Bronchial epithelial cell (primary cell): ENCODE results near the gene PAPPA2. TPM values are rescaled to one million over a fixed set of nuclear protein-coding genes. Genes with fewer than 3 reads are reported as not detected.

Experiments used
- DNase-seq: peaks from one replicate; pipeline ENCODE4 v3.0.0-alpha.2; 2010; ENCODE audit warnings: low read depth
- FAIRE-seq: peaks from 2 replicates; lab custom pipeline; 2011; peaks lifted over from hg19 to GRCh38; lab: Jason Lieb, UNC
- H3K27me3 ChIP-seq: 2 replicates; pipeline ENCODE4 v1.5.1; 2011; ENCODE audit warnings: low read length; ENCODE audit not compliant: control insufficient read depth, insufficient read depth
- H3K36me3 ChIP-seq: 2 replicates; pipeline ENCODE4 v1.5.1; 2011; ENCODE audit warnings: low read length; ENCODE audit not compliant: control insufficient read depth, insufficient read depth
- H3K4me3 ChIP-seq: 2 replicates; pipeline ENCODE4 v1.5.1; 2011; ENCODE audit warnings: mild to moderate bottlenecking, low read depth, low read length, control low read depth
- total RNA-seq: library from RNA; depleted of rRNA; stranded (reverse); fragments of >200 nt; gene quantifications from 2 replicates; pipeline ENCODE4 v1.2.1, GENCODE V29; 2014
- TF ChIP-seq, protein P1 (sequence below): IDR thresholded peaks from 2 replicates; pipeline ENCODE4 v1.5.1; 2011; ENCODE audit warnings: mild to moderate bottlenecking, moderate library complexity, low read length, control low read depth, inconsistent platforms; ENCODE audit not compliant: insufficient read depth, severe bottlenecking

PAPPA2 gene
- total RNA-seq, 1 donor from 2014 or later = 8.7 TPM

DNA sequence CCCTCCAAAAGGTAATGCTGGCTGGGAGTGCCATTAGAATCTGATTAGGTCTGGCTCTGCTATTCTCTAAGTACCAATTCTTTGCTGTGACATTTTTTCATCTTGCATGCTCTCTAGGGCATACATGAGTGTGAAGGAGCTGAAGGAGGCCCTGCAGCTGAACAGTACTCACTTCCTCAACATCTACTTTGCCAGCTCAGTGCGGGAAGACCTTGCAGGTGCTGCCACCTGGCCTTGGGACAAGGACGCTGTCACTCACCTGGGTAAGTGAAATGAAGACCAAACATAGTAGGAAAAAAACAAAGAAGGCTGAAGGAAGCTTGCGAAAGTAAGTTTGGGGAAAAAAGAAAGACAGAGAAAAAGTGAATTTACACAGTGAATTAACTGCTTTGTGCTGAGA, 207.9 kb downstream of the PAPPA2 start:
- DNase-seq (no peak), FAIRE-seq (no peak)
- no peaks in the 10 kb centered on the region for H3K27me3 ChIP-seq
- TF ChIP-seq, protein P1, sequence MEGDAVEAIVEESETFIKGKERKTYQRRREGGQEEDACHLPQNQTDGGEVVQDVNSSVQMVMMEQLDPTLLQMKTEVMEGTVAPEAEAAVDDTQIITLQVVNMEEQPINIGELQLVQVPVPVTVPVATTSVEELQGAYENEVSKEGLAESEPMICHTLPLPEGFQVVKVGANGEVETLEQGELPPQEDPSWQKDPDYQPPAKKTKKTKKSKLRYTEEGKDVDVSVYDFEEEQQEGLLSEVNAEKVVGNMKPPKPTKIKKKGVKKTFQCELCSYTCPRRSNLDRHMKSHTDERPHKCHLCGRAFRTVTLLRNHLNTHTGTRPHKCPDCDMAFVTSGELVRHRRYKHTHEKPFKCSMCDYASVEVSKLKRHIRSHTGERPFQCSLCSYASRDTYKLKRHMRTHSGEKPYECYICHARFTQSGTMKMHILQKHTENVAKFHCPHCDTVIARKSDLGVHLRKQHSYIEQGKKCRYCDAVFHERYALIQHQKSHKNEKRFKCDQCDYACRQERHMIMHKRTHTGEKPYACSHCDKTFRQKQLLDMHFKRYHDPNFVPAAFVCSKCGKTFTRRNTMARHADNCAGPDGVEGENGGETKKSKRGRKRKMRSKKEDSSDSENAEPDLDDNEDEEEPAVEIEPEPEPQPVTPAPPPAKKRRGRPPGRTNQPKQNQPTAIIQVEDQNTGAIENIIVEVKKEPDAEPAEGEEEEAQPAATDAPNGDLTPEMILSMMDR = no peak
- H3K4me3 ChIP-seq = no peak overlapping the region
- H3K36me3 ChIP-seq = no peaks in the 10 kb centered on the region

DNA sequence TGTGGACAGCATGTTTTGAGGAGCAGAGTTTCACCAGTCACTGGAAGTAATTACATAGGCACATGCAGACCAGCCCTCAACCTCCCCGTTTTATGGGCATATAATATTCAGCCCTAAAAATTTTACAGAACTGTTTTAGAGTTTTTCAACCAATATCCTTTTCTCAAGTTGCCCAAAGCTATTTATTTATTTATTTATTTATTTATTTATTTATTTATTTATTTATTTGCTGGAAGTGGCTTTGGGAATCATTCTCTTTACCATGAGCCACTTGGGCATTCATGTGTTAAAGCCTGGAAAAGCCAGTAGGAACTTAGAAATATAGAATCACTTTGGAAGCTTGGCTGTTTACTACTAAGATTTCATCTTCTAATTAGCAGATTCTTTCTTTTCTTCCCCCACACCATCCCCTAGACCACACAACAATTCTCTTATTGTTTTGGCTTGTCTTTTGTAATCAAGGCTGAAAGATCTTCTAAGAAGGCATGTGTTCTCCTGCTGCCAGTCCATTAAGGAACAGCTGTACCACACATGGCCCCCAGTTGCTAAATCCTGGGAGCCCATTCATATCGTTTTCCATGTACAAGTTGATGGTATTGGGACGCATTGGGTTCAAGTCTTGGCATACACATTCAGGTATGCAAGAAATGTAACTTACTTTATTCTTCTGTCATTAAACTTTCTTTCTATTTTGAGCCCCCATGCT, 220.0 kb downstream of the PAPPA2 start:
- FAIRE-seq (no peak), DNase-seq (no peak)
- H3K27me3 ChIP-seq = no peaks in the 10 kb centered on the region
- H3K36me3 ChIP-seq = no peaks in the 10 kb centered on the region
- TF ChIP-seq, protein P1 = no peak
- no peak overlapping the region for H3K4me3 ChIP-seq

DNA sequence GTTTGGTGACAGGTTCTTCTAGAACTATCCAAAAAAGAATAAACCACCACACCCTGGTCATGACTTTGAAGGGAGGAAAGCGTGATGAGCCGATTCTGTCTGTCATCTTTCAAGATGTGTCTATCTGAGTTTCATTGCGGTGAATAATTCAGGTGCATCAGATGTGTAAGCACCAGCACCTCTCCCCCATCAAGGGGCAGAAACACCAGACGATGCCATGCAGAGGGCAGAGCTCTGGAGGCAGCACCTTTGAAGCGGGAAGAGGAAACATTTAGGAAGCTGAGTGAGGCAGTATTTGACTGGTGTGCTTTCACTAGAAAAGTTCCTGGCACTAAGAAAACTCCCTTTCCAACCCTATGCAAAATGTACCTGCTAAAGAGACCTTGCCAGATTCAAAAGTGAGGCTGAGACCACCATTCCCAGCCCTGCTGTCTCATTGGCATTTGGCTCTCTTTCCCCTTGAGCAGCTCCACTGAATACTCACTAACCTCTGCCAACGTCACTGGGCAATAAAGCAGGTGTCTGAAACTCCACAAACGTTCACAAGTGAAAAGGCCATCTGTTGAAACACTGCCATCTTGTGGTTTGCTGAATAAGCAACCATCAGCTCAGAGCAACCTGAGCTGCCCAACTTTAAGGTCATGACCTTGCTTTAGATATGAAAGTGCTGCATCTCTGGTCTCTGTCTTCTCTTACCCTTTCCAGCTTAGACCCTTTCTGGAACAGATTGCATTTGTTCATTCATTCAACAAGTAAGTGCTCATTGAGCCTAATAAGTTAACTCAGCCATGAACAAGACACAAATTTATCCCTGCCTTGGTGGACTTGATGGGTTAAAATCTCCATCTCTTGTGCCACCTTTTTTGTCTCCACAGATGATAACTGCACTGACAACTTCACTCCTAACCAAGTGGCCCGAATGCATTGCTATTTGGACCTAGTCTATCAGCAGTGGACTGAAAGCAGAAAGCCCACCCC, 228.6 kb downstream of the PAPPA2 start:
- no peaks in the 10 kb centered on the region for H3K36me3 ChIP-seq
- TF ChIP-seq, protein P1 = peak; percentile 81
- peak; percentile 72 for FAIRE-seq
- no peaks in the 10 kb centered on the region for H3K27me3 ChIP-seq
- peak; percentile 54 for DNase-seq
- H3K4me3 ChIP-seq = no peak overlapping the region

DNA sequence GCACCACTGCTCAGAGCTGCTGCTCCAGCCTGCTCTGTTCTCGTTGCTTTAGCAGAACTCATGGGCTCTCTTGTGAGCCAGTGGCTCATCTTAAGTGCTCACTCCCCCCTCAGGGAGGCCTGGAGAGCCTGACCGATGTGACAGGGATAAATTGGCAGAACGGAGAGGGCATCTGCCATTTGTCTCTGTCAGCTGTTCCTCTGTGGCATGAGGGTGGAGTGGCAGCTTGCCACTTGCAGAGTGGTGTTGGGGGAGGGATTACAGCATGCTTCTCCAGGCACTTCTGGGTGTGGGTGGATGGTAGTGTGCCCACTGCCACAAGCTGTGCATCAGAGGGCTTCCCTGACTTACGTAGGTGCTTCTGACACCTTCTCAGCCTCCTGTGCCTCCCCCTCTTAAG, 229.5 kb downstream of the PAPPA2 start:
- H3K36me3 ChIP-seq = no peaks in the 10 kb centered on the region
- DNase-seq = no peak
- no peak for FAIRE-seq
- H3K27me3 ChIP-seq = no peaks in the 10 kb centered on the region
- TF ChIP-seq, protein P1 = no peak
- H3K4me3 ChIP-seq = no peak overlapping the region

DNA sequence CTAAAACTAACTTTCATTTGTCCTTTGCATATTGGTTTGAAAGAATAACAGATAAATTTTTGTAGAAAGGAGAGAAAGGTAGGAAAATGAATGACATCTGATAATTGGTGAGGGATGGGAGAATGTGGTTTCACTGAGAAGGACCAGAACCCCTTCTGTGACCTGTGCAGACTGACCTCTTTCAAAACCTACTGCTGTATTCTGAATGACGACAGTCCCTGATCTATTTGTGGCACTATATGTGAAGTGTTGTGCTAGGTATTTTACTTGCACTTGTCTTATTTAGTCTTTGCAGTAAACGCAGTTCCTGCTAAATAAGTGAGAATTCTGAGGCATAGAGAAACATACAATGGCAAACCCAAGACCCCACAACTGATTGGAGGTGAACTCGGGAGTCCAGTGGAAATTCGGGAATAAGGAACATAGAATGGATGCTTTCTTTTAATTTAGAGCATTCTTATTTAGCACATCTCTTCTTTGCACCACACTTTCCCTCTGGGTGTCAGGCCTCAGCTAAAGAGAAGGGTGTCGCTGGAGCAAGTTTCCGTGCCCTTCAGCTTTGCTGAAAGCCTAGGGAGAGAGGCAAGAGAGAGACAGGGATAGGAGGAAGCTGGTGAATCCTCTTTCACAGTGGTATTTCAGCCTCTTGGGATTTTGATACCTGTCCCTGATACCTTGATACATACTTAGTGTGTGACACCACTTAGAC, 230.2 kb downstream of the PAPPA2 start:
- no peak for FAIRE-seq

More for the DNA sequence above, 230.2 kb downstream of the PAPPA2 start:
- H3K27me3 ChIP-seq = no peaks in the 10 kb centered on the region
- H3K4me3 ChIP-seq = no peak overlapping the region
- TF ChIP-seq, protein P1 = no peak
- no peak for DNase-seq
- H3K36me3 ChIP-seq = no peaks in the 10 kb centered on the region
